MM.1S (cell line): ENCODE results near the gene RSPH10B.
"Not testable (repeated sequence)": the region's sequence is repeated elsewhere in the genome, so short reads cannot be mapped to it uniquely, and the experiment has no call there.

Experiments
- DNase-seq: peaks from one replicate; pipeline ENCODE4 v3.0.0-alpha.2; 2015
- H2AFZ ChIP-seq: fragments of 300-600 bp; sonication (generic); 2 replicates; pipeline ENCODE4 v1.6.0; 2016; ENCODE audit warnings: antibody characterized with exemption, low read length
- H3F3A ChIP-seq: fragments of 300-600 bp; sonication (generic); 2 replicates; pipeline ENCODE4 v1.6.1; 2016; ENCODE audit warnings: mild to moderate bottlenecking, antibody characterized with exemption, low read length, moderate library complexity, mixed read lengths; ENCODE audit not compliant: insufficient read depth
- H3K27ac ChIP-seq: fragments of 300-600 bp; sonication (generic); 2 replicates; pipeline ENCODE4 v1.5.1; 2016; ENCODE audit warnings: mild to moderate bottlenecking, low read length
- H3K27me3 ChIP-seq: fragments of 300-600 bp; sonication (generic); replicated peaks from 2 replicates; pipeline ENCODE4 v1.6.0; 2016; ENCODE audit warnings: low read length; ENCODE audit not compliant: insufficient read depth
- H3K36me3 ChIP-seq: fragments of 300-600 bp; sonication (generic); replicated peaks from 2 replicates; pipeline ENCODE4 v1.6.1; 2016; ENCODE audit warnings: mild to moderate bottlenecking, low read length, mixed read lengths; ENCODE audit not compliant: insufficient read depth
- H3K4me1 ChIP-seq: fragments of 300-600 bp; sonication (generic); 2 replicates; pipeline ENCODE4 v1.6.1; 2016; ENCODE audit warnings: low read length, mixed read lengths
- H3K4me2 ChIP-seq: fragments of 300-600 bp; sonication (generic); 2 replicates; pipeline ENCODE4 v1.6.0; 2016; ENCODE audit warnings: low read depth, low read length
- H3K4me3 ChIP-seq: fragments of 300-600 bp; sonication (generic); 2 replicates; pipeline ENCODE4 v1.5.1; 2016; ENCODE audit warnings: low read length, mixed read lengths
- H3K79me2 ChIP-seq: fragments of 300-600 bp; sonication (generic); 2 replicates; pipeline ENCODE4 v1.6.1; 2016; ENCODE audit warnings: mixed run types, low read length, mixed read lengths
- H3K9ac ChIP-seq: fragments of 300-600 bp; sonication (generic); 2 replicates; pipeline ENCODE4 v1.6.1; 2016; ENCODE audit warnings: low read length, mixed read lengths
- H3K9me2 ChIP-seq: fragments of 300-600 bp; sonication (generic); replicated peaks from 2 replicates; pipeline ENCODE4 v1.6.1; 2016; ENCODE audit warnings: mild to moderate bottlenecking, low read length, mixed read lengths; ENCODE audit not compliant: insufficient read depth
- H3K9me3 ChIP-seq: fragments of 300-600 bp; sonication (generic); replicated peaks from 2 replicates; pipeline ENCODE4 v1.6.1; 2016; ENCODE audit warnings: mild to moderate bottlenecking, low read length, mixed read lengths; ENCODE audit not compliant: insufficient read depth
- H4K20me1 ChIP-seq: fragments of 300-600 bp; sonication (generic); 2 replicates; pipeline ENCODE4 v1.6.1; 2016; ENCODE audit warnings: mild to moderate bottlenecking, low read length, moderate library complexity, mixed read lengths; ENCODE audit not compliant: insufficient read depth
- EZH2 ChIP-seq: fragments of 300-600 bp; sonication (generic); optimal IDR thresholded peaks from 2 replicates; pipeline ENCODE3; 2017; ENCODE audit warnings: low read depth, mild to moderate bottlenecking, antibody characterized with exemption, low read length, mixed read lengths
- EZH2phosphoT487 ChIP-seq: fragments of 300-600 bp; sonication (generic); IDR thresholded peaks from 2 replicates; pipeline ENCODE4 v1.6.1; 2018; ENCODE audit warnings: antibody characterized with exemption, low read length
- TF ChIP-seq, protein P1 (sequence below): fragments of 300-600 bp; sonication (generic); IDR thresholded peaks from 2 replicates; pipeline ENCODE4 v1.5.1; 2016; ENCODE audit warnings: antibody characterized with exemption, low read length, mixed read lengths

Gene RSPH10B

DNA sequence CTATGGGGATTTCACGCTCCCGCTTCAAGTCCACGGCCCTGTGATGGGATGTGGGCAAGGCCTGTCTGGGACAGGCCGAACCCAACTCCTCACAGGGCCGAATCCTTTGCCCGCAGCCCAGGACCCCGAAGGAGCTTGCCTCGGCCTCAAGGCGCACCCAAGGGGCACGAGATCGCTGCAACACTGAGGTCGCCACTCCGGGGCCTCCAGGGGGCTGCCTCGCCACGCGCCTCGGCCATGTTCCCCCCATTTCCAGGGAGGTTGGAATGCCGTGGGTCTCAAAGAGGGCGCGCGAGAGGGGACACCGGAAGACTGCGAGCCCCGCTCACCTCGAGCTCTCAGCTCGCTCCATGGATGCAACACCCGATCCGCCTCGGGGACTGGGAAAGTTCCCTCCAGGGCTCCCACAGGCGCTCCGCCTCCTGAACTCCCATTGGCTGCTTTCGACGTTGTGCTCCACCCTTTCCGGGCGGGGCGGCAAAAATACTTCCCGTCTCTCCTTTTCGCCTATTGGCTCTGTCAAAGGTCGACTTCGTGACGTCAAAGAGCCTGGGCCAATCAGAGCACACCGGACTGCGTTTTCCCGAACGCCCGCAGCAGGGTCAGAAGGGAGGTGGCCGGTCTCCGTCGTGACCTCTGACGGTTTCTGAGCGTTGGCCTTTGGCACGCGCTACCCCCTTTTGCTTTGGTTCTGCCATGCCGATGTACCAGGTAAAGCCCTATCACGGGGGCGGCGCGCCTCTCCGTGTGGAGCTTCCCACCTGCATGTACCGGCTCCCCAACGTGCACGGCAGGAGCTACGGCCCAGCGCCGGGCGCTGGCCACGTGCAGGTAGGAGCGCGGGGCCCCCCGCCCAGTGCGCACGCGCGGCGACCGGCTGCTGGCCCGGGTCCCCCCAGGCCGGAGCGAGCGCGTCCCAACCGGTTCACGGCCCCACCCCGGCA, 38.5 kb upstream of the RSPH10B start, which contains the start of the genes AIMP2 and PMS2:
AIMP2 (plus strand) TSS at position 605 of the 944 bp plus-strand sequence; CDS start at position 697, 92 bp downstream.
PMS2 (minus strand) TSS at position 382 of the 944 bp plus-strand sequence; CDS start at position 352, 30 bp downstream.
- Histone ChIP-seq H3K36me3 (no peaks in the 10 kb centered on the region), H3K79me2 (peaks cover 44% of the 10 kb centered on the region), H3F3A (peaks cover 5% of the 10 kb centered on the region; the same call in 1 of the 2 replicates), H3K4me2 (peak within 1 kb of the TSS; percentile 69), H3K9me2 (no peaks in the 10 kb centered on the region), H3K27me3 (no peaks in the 10 kb centered on the region), H3K4me3 (peak within 1 kb of the TSS; percentile 97), H3K9me3 (no peaks in the 10 kb centered on the region), H3K4me1 (no peaks in the 10 kb centered on the region), H3K9ac (peak within 1 kb of the TSS; percentile 91), H2AFZ (peak within 1 kb of the TSS; percentile 90), H4K20me1 (no peaks in the 10 kb centered on the region), H3K27ac (peak within 1 kb of the TSS; percentile 89)
- TF ChIP-seq, protein P1, sequence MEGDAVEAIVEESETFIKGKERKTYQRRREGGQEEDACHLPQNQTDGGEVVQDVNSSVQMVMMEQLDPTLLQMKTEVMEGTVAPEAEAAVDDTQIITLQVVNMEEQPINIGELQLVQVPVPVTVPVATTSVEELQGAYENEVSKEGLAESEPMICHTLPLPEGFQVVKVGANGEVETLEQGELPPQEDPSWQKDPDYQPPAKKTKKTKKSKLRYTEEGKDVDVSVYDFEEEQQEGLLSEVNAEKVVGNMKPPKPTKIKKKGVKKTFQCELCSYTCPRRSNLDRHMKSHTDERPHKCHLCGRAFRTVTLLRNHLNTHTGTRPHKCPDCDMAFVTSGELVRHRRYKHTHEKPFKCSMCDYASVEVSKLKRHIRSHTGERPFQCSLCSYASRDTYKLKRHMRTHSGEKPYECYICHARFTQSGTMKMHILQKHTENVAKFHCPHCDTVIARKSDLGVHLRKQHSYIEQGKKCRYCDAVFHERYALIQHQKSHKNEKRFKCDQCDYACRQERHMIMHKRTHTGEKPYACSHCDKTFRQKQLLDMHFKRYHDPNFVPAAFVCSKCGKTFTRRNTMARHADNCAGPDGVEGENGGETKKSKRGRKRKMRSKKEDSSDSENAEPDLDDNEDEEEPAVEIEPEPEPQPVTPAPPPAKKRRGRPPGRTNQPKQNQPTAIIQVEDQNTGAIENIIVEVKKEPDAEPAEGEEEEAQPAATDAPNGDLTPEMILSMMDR, result peak; percentile 14; the same call in 1 of the 2 replicates
- no peak for TF ChIP-seq EZH2
- DNase-seq, result peak; percentile 99

DNA sequence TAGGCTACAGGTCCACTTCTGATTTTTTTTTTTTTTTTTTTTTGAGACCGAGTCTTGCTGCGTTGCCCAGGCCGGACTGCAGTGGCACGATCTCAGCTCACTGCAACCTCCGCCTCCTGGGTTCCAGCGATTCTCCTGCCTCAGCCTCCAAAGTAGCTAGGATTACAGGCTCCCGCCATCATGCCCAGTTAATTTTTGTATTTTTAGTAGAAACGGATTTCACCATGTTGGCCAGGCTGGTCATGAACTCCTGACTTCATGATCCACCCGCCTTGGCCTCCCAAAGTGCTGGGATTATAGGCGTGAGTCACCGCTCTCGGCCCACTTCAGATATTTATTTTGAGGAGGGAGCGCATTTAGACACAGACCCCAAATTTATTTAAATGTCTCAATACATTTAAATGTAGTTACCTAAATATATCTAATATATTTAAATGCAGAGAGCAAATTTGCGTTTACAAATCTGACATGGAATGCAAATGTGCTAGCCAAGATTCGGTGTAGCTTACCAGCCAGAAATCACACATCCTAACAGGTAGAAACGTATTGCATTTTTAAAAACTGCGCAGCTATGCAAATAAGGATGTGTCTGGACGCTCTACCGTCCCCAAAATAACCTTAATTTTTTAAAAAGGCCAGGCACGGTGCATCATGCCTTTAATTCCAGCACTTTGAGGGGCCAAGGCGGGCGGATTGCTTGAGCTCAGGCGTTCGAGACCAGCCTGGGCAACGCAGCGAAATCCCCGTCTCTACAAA, 37.5 kb upstream of the RSPH10B start:
- H2AFZ ChIP-seq, H3K36me3 ChIP-seq, H4K20me1 ChIP-seq, H3K9me2 ChIP-seq, H3K9me3 ChIP-seq, H3F3A ChIP-seq, H3K27ac ChIP-seq, H3K4me1 ChIP-seq, H3K27me3 ChIP-seq: not testable (repeated sequence)
- peak overlapping the region; percentile 91; the same call in 1 of the 2 replicates for H3K9ac ChIP-seq
- DNase-seq, result peak; percentile 32
- H3K4me2 ChIP-seq, result peak overlapping the region; percentile 69; the same call in 1 of the 2 replicates
- peaks cover 44% of the 10 kb centered on the region for H3K79me2 ChIP-seq
- peak overlapping the region; percentile 97 for H3K4me3 ChIP-seq

DNA sequence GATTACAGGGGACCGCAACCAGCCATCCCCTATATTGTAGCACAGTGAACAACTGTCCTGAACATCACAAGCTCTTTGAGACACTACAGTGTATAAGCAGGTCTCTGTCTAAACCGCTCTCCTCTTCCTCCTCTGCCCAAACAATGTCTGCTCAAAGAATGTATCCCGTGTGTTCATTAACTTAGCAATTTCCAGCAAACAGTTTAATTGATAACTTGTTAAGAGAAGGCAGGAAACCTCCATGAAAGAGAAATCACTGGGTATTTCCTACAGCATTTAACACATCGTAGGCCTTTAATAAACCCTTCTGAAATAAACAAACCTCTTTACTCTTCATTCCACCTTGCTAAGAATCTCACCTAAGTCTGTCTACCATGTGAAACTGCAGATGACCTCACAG, 36.9 kb upstream of the RSPH10B start:
- H3K4me1 ChIP-seq, result no peaks in the 10 kb centered on the region
- H3K27ac ChIP-seq, result no peak overlapping the region
- no peaks in the 10 kb centered on the region for H3K27me3 ChIP-seq
- no peaks in the 10 kb centered on the region for H3K9me3 ChIP-seq
- H3K79me2 ChIP-seq, result peaks cover 37% of the 10 kb centered on the region
- no peak overlapping the region for H3K9ac ChIP-seq
- no peaks in the 10 kb centered on the region for H3K36me3 ChIP-seq
- no peak overlapping the region; the same call in 1 of the 2 replicates for H3K4me2 ChIP-seq
- TF ChIP-seq EZH2phosphoT487 (no peak), EZH2 (no peak)
- TF ChIP-seq, protein P1, result no peak
- no peak overlapping the region for H2AFZ ChIP-seq
- H3K9me2 ChIP-seq, result no peaks in the 10 kb centered on the region
- H4K20me1 ChIP-seq, result no peaks in the 10 kb centered on the region
- H3K4me3 ChIP-seq, result no peak overlapping the region
- peaks cover 5% of the 10 kb centered on the region; the same call in 1 of the 2 replicates for H3F3A ChIP-seq
- no peak for DNase-seq
